HepG2 (cell line): ENCODE data around the gene LIMS2. TPM values are rescaled to one million over a fixed set of nuclear protein-coding genes. Genes with fewer than 3 reads are reported as not detected.
A peak's percentile ranks its signal among the peaks of the same experiment; 100 is the strongest.

Experiments
- ATAC-seq: fragments of 200-7000 bp; cut with Tn5 transposase; 3 replicates; pipeline ENCODE4 v1.9.1; 2020; ENCODE audit warnings: mild to moderate bottlenecking, moderate library complexity
- BruUV-seq: library from RNA; stranded (reverse); fragments of 400-500 nt; replicated peaks from 2 replicates; lab custom pipeline; 2021; lab: Mats Ljungman, UMichigan
- CTCF ChIA-PET: fragments of 300-600 bp; formaldehyde crosslinking; extraction: SDS; loops from one replicate; lab custom pipeline; 2021; ENCODE audit warnings: low total read pairs, inconsistent platforms, low intra/inter-chr PET ratio; lab: Yijun Ruan, JAX
- POLR2A ChIA-PET: fragments of 350-600 bp; sonication (Branson Sonifier 250); formaldehyde crosslinking; loops from one replicate; lab custom pipeline; 2020; ENCODE audit warnings: antibody characterized with exemption, inconsistent platforms; lab: Yijun Ruan, JAX
- DNase-seq: peaks from one replicate; pipeline ENCODE4 v3.0.0-alpha.2; 2015; ENCODE audit warnings: low spot score
- FAIRE-seq: peaks from 3 replicates; lab custom pipeline; 2011; peaks lifted over from hg19 to GRCh38; lab: Jason Lieb, UNC
- H2AFZ ChIP-seq: one replicate; pipeline ENCODE4 v1.6.1; 2011; ENCODE audit warnings: low read length, inconsistent platforms
- H3K27ac ChIP-seq: fragments of 300-600 bp; 3 replicates; pipeline ENCODE4 v1.8.0; 2011; ENCODE audit warnings: mixed run types, mild to moderate bottlenecking, mixed read lengths, low read length, inconsistent platforms; ENCODE audit not compliant: insufficient read depth; ENCODE audit errors: extremely low read length
- H3K27me3 ChIP-seq, 2 experiments: fragments of 200-600 bp in 1 of 2; 2 replicates in 1 of 2; 3 replicates in 1 of 2; pipeline versions ENCODE4 v1.6.0 to v1.8.0; 2011; ENCODE audit warnings: low read length in 2 of 2, mild to moderate bottlenecking in 2 of 2, moderate library complexity in 2 of 2, inconsistent platforms in 1 of 2; ENCODE audit not compliant: insufficient read depth in 2 of 2, control insufficient read depth in 1 of 2
- H3K36me3 ChIP-seq, 2 experiments: fragments of 200-600 bp in 1 of 2; replicated peaks in 1 of 2; 2 replicates in 1 of 2; 3 replicates in 1 of 2; pipeline versions ENCODE4 v1.5.1 to v1.8.0; 2011; ENCODE audit warnings: low read length in 2 of 2, inconsistent platforms in 1 of 2; ENCODE audit not compliant: insufficient read depth in 2 of 2, control insufficient read depth in 1 of 2
- H3K4me1 ChIP-seq: 2 replicates; pipeline ENCODE4 v1.5.1; 2012; ENCODE audit warnings: low read length, inconsistent platforms; ENCODE audit not compliant: insufficient read depth
- H3K4me2 ChIP-seq: 2 replicates; pipeline ENCODE4 v1.6.0; 2011; ENCODE audit warnings: low read depth, low read length, inconsistent platforms
- H3K4me3 ChIP-seq, 3 experiments: fragments of 200-600 bp in 1 of 3; sonication (generic), shearing (Covaris generic) in 1 of 3; replicated peaks in 1 of 3; 2 replicates each; pipeline ENCODE4 v1.5.1; 2011 to 2016; ENCODE audit warnings: low read length in 3 of 3, inconsistent platforms in 2 of 3, low read depth in 2 of 3, mild to moderate bottlenecking in 2 of 3, control low read depth in 1 of 3, mixed read lengths in 1 of 3; ENCODE audit not compliant: insufficient read depth in 1 of 3
- H3K79me2 ChIP-seq: one replicate; pipeline ENCODE4 v1.6.1; 2011; ENCODE audit warnings: low read length, inconsistent platforms; ENCODE audit not compliant: insufficient read depth
- H3K9ac ChIP-seq: 2 replicates; pipeline ENCODE4 v1.6.0; 2011; ENCODE audit warnings: mild to moderate bottlenecking, low read depth, low read length, inconsistent platforms; ENCODE audit not compliant: insufficient read depth
- H3K9me3 ChIP-seq: 2 replicates; pipeline ENCODE4 v1.5.1; 2012; ENCODE audit warnings: mild to moderate bottlenecking, low read length
- H4K20me1 ChIP-seq: 2 replicates; pipeline ENCODE4 v1.6.0; 2011; ENCODE audit warnings: inconsistent platforms, mild to moderate bottlenecking, low read length, moderate library complexity; ENCODE audit not compliant: insufficient read depth
- BORCS8-MEF2B ChIP-seq: sonication (generic); formaldehyde crosslinking; IDR thresholded peaks from 2 replicates; pipeline ENCODE4 v1.8.0; 2022; ENCODE audit warnings: mild to moderate bottlenecking, missing genetic modification reagents
- MNT ChIP-seq: fragments of 450-650 bp; IDR thresholded peaks from 2 replicates; pipeline ENCODE4 v1.6.1; 2016
- ZBTB44 ChIP-seq: sonication (generic); formaldehyde crosslinking; IDR thresholded peaks from 2 replicates; pipeline ENCODE4 v1.4.0; 2020; ENCODE audit warnings: missing genetic modification reagents
- ZBTB7B ChIP-seq: sonication (generic); formaldehyde crosslinking; IDR thresholded peaks from 2 replicates; pipeline ENCODE4 v1.4.0; 2020; ENCODE audit warnings: missing genetic modification reagents
- ZNF652 ChIP-seq: IDR thresholded peaks from 2 replicates; pipeline ENCODE4 v1.6.1; 2016; ENCODE audit warnings: low read depth, borderline replicate concordance
- WGBS: methylation state at CpG from one replicate; pipeline ENCODE4 v1.1.6; 2017; ENCODE audit warnings: low lambda C conversion rate; 5-methylcytosine and 5-hydroxymethylcytosine counted together
- in situ Hi-C: cut with HindIII; loops from 2 replicates; pipeline ENCODE4 v1.10.0; 2017; ENCODE audit warnings: low pct_unique_long_range_greater_than_20kb; ENCODE audit not compliant: extremely low pct_ligation_motif_present
- intact Hi-C: fragments of 100-400 bp; cut with micrococcal nuclease; formaldehyde crosslinking; loops from one replicate; pipeline ENCODE4 v1.10.0; 2022; ENCODE audit not compliant: unreplicated experiment
- polyA plus RNA-seq, 8 experiments: library from polyadenylated mRNA; depleted of rRNA in 3 of 8; stranded (reverse) in 7 of 8; unstranded in 1 of 8; fragments of >200 nt; fragmentation: Illumina TruSeq in 4 of 8; extraction: Trizol in 4 of 8; gene quantifications; 2 replicates each; pipeline versions ENCODE4 v1.2.1 to v1.2.3, GENCODE V29; 2011 to 2016; ENCODE audit warnings: low read depth in 4 of 8, missing spikeins in 1 of 8, mixed read lengths in 1 of 8; ENCODE audit not compliant: insufficient read depth in 1 of 8
- total RNA-seq, 5 experiments: library from RNA; depleted of rRNA; stranded (reverse); fragments of >200 nt; fragmentation: Illumina TruSeq; extraction: Trizol; gene quantifications; 2 replicates each; pipeline ENCODE4 v1.2.3, GENCODE V29; 2016; ENCODE audit warnings: low read depth in 1 of 5
- TF ChIP-seq, protein P1 (sequence below): IDR thresholded peaks from 2 replicates; pipeline ENCODE4 v1.6.1; 2012; ENCODE audit warnings: low read depth, low read length, improper control_type of control experiment

LIMS2 gene
- total and polyA plus RNA-seq, 2 of the 13 experiments (the other 11 are each of a cell fraction or from before 2014, with no cell fraction given): 1.0 to 1.9 TPM

DNA sequence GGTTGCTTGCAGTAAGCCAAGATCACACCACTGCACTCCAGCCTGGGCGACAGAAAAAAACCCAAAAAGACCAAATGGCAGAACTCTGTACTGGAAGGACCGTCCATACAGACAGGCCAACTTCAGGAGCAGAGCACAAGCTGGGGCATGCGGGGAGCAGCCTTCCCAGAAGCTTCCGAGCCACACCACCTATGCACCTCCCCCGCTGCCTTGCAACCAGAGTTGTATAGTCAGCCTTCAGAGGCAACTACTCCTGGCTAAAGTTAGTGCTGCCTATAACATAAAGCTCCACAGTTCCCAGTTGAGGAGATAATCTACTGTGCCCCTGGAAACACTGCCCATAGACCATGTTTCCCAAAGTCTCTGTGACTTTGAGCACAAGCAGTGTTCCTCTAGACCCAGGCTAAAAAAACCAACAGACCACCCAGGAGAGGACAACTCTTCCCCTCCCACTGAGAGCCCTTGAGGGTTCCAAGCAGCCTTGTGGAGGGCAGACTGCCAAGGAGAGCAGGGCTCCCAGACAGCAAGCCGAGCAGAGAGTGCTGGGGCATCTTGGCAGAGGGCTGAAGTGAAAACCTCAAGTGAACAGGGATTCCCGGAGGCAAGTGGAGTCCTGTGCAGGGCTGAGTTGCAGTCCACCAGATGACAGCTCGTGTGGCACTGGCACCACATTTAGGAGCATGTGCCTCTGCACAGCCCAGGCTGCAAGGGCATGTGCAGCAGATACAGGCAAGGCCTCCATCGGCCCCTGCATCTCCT is 32.7 kb upstream of the LIMS2 start:
- intact Hi-C loops (no loop called here), in situ Hi-C loops (no loop called here)
- H3K36me3 ChIP-seq: peaks cover 29 to 43% of the 10 kb centered on the region in 2 experiments
- no peak for TF ChIP-seq ZBTB7B (CRISPR knock-in tag)
- TF ChIP-seq ZNF652 (CRISPR knock-in tag): no peak
- TF ChIP-seq, protein P1, sequence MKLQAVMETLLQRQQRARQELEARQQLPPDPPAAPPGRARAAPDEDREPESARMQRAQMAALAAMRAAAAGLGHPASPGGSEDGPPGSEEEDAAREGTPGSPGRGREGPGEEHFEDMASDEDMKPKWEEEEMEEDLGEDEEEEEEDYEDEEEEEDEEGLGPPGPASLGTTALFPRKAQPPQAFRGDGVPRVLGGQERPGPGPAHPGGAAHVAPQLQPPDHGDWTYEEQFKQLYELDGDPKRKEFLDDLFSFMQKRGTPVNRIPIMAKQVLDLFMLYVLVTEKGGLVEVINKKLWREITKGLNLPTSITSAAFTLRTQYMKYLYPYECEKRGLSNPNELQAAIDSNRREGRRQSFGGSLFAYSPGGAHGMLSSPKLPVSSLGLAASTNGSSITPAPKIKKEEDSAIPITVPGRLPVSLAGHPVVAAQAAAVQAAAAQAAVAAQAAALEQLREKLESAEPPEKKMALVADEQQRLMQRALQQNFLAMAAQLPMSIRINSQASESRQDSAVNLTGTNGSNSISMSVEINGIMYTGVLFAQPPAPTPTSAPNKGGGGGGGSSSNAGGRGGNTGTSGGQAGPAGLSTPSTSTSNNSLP: no peak
- TF ChIP-seq ZBTB44: no peak
- TF ChIP-seq BORCS8-MEF2B (CRISPR knock-in tag): no peak
- peak; percentile 29; the same call in 1 of the 2 replicates for TF ChIP-seq MNT
- no peak overlapping the region for H3K4me3 ChIP-seq
- no peaks in the 10 kb centered on the region for H3K27me3 ChIP-seq
- no peak for FAIRE-seq
- WGBS: 98% methylated on average over 7 of the region's 9 CpGs
- CTCF ChIA-PET: no interaction called here
- H3K4me1 ChIP-seq: peaks cover 5% of the 10 kb centered on the region
- H4K20me1 ChIP-seq: no peaks in the 10 kb centered on the region
- BruUV-seq: no TSS peak
- peaks cover 4% of the 10 kb centered on the region for H3K79me2 ChIP-seq
- no peak overlapping the region for H3K4me2 ChIP-seq
- peak; percentile 21 for ATAC-seq
- POLR2A ChIA-PET: no interaction called here
- H3K9me3 ChIP-seq: no peaks in the 10 kb centered on the region
- no peak overlapping the region for H3K9ac ChIP-seq
- H3K27ac ChIP-seq: no peak overlapping the region
- no peak for DNase-seq
- no peak overlapping the region for H2AFZ ChIP-seq
